ENCODE results near the gene CLEC5A.
"Not testable (repeated sequence)": the region's sequence is repeated elsewhere in the genome, so short reads cannot be mapped to it uniquely, and the experiment has no call there.

Gene CLEC5A

DNA sequence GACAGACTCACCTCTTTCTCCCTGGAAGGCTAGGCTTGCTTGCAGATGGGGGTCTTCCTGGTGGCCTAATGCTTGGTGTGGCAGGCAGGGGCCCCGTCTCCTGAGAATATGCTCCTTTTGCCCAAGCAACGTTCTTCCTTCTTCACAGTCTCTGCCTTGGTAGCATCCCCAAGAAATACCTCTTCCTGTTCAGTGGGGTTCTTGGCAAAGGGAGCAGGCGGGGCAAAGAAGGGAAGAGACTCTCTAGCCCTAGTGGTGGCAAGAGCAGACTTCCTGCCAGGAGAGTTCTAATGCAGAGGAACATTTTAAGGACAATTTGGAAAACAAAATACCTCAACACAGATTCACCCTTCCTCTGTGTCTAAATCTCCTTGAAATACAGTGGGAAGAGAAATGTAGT, at the start of gene CLEC5A:
TSS of gene CLEC5A (minus strand) at position 179 of the 400 bp plus-strand sequence. CDS start 682 bp downstream, outside the sequence.
- DNase-seq = no peak

DNA sequence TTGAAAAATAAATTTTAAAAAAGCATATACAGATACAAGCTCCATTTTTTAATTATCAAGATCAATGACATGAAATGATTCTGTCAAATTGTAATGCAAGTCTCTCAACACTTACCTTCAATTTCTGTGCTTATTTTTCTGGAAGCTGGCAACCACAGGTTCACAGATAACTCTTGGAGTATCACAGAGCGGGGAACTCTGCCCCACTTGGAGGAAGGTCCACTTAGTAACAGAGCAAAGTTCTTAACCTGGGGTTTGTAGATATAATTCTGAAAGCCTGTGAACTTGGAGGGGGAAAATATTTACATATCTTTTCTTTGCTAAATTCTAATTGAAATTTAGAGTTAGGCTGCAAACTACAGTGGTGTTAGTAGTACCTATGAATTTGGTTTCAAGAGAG, 46.6 kb upstream of the CLEC5A start:
- DNase-seq = no peak

- DNase-seq = no peak
Measured at GRCh38 chr7:141992688-141993087, 45.9 kb upstream of the CLEC5A start.

- no peak for DNase-seq
Measured at GRCh38 chr7:141992156-141992555, 45.4 kb upstream of the CLEC5A start.

GRCh38 chr7:141991140-141991539, 44.4 kb upstream of the CLEC5A start:
- DNase-seq = no peak

DNA sequence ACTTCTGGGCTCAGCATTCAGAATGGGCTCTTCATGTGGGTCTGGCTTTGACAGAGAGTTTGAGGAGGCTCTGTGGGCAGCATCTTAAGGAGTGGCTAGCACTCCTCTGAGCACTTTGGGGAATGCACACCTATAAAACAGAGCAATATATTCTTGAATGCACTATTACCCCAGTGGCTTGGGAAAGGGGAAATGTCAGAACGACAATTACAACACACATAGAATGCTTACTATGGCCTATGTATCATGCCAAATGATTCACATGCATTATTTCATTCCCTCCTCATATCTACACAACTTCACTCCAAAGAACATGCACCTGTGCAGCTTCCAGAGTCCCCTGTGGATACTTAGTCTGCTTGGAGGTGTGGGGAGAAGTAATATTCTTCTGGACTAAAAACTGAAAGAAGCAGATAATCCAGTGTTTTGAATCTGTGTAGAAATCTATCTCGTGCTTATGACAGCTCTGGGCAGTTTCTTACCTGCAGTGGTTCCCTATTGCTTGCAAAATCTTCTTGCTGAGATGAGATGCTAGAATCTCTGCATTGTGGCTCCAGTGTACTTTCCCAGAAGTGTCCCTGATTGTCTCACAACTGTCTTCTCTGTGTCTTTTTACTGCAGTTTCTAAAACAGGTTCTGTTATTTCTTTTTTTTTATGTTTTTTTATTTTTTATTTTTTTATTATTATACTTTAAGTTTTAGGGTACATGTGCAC, 43.4 kb upstream of the CLEC5A start:
- DNase-seq = no peak

DNA sequence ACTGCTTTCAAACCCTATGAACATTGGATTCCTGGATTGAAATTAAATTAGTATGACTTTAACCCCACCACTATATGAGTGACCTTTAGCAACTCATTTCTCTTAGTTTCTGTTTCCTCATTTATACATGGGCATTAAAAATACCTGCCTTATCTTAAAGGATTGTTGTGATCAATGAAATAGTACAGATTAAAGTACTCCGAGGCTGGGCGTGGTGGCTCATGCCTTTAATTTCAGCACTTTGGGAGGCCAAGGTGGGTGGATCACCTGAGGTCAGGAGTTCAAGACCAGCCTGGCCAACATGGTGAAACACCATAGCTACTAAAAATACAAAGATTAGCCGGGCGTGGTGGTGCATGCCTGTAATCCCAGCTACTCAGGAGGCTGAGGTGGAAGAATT, 41.0 kb upstream of the CLEC5A start:
- not testable (repeated sequence) for DNase-seq

DNA sequence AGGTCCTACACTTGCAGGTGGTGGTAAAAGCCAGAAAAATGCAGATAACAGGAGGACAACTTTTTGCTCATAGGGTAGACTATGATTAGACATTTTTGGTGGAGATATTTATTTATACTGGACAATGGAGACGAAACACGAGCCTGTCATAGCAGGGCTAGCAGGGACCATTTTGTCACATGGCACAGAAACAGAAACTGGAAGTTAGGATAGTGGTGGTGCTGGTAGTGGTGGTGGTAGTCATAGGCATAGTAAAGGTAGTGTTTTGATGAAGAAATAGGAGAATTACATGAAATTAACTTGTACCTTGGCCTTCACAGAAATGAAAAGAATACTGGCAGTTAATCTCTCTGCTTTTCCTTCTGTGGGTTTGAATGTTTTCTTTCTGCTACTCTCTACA, 40.1 kb upstream of the CLEC5A start:
- no peak for DNase-seq

GRCh38 chr7:141985926-141986325, 39.2 kb upstream of the CLEC5A start:
- not testable (repeated sequence) for DNase-seq

DNA sequence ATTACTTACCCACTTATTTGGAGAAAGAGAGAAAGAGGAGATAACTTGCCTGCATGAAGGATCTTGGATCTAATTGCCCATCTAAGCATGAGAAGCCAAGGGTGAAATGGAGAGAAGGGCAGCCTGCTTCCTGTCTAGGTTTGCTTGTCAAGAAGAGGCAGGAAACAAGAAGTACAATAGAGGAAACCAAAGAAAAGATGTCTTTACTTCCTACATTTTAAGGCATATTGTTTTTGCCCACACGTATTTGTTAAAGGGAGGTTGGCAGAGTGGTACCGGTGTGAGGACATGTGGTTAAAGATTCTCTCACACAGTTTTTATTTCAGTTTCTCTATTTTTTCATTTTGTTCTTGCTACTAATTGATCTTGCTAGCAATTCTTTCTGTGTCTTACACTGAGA, 32.8 kb upstream of the CLEC5A start:
- no peak for DNase-seq

DNA sequence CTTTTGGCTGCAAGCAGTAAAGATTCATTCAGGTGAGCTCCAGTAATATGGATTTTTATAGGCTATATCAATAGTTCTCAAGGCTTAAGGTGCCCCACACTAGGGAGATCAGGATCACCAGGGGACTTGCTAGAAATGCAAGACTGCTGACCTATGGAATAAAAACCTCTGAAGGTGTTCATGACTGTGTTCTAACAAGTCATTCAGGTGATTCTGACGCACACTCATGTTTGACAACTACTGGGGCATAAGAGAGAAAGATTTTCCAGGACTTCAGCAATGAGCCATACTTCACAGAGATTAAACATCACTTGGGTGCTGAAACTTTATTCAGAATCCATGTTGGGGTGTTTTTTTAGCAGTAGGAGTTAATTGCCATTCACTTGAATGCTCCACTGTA, 31.6 kb upstream of the CLEC5A start:
- DNase-seq = no peak

DNA sequence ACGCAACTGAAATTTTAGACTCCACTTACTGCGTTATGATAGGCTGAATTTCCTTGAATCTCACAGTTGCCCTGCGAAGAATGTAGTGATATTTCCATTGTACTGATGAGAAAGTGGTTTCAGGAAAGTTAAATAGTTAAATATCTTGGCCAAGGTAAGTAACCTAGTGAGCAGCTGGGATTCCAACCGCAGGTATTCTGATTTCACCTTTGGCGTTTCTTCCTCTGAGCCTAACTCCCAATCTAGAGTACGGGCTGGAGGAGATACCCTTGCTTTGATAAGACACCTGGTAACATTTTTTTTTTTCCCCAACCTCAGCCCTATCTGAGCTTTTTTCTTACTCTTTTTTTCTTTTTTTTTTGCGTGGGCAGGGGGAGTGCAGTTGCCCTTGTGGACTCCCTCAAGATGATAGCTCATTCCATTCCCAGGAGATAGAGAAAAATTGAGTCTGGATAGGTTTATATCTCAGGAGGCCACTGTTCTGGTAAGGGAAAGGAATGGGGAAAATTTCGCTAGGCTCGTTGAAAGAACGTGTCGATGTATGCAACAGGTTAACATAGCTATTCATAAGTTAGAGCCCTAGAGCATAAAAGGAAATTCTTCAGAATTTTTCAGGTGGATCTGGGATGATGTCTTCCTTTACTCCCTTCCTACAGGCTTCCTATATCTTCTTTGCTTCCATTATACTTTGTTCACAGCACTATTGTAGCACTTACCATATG, 29.9 kb upstream of the CLEC5A start:
- no peak for DNase-seq

GRCh38 chr7:141975806-141976523, 29.2 kb upstream of the CLEC5A start:
- DNase-seq = peak; percentile 67 to 72

DNA sequence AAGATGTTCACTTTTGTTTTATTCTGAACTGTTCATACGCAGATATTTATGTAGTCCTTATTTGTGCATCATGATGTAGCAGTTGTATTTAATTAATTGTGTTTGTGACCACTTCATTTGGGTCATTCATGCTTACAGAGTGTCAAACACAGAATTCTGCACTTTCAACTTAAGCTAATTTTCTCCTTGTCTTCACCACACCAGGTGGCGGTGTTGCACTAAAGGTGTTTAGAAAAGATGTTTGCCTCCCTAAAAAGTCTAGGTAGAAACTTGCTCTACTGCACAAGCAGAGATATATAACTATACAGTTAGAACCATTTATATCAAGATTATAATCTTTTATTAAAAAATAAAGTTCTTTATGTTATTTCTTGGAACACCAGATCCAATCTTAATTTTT, 28.1 kb upstream of the CLEC5A start:
- peak in 1 of 2 experiments; percentile 13 for DNase-seq

DNA sequence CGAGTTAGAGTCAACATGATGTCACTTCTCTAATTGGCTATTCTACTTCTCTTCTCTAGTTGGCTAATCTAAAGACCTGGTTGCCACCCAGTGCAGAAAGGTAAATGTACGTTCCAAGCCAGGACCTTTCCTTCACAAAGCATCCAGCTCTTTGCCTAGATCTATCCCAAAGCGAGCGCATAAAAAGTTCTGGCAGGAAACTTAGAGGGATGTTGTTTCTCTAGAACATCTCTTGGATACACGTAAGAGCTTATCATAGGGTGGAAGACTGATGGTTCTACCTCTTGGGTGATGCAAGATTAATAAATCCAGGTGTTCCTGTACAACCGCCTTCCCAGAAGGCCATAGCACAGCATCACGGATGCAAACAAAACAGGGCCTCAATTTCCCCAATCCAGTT, 26.9 kb upstream of the CLEC5A start, which contains the start of gene TAS2R38:
TSS of gene TAS2R38 (minus strand) at position 101 of the 400 bp plus-strand sequence. CDS start at position 17, 84 bp downstream.
- no peak for DNase-seq

GRCh38 chr7:141960687-141961422, 14.1 kb upstream of the CLEC5A start:
- DNase-seq = no peak

DNA sequence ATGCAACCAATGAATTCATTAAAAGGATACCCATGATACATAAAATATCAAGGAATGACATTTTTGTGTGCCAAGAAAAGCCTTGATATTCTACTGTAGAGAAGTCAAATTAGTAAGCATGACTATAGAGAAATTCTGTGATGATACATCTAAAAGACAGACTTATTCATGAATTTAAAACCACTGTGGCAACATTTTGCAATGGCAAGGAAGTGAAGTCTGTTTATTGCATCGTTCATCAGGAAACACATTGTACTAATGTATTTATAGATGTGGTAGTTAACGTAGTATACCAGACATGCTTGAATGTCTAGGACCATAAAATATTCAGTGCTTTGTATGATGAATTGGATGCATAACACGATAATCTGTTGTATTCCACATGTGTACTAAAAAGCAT, 9.3 kb upstream of the CLEC5A start:
- no peak for DNase-seq

- DNase-seq = no peak
Measured at GRCh38 chr7:141954334-141954733, 7.6 kb upstream of the CLEC5A start.

GRCh38 chr7:141952461-141952860, 5.7 kb upstream of the CLEC5A start:
- DNase-seq = no peak

DNA sequence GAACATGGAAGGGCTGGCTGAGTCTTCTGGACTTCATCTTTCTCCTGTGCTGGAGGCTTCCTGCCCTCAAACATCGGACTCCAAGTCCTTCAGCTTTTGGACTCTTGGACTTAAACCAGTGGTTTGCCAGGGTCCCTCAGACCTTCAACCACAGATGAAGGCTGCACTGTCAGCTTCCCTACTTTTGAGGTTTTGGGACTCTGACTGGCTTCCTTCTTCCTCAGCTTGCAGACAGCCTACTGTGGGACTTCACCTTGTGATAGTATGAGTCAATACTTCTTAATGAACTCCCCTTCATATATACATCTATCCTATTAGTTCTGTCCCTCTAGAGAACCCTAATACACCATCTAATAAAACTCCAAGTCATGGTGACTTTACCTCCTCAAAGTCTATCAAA, 4.0 kb upstream of the CLEC5A start:
- DNase-seq = no peak

DNA sequence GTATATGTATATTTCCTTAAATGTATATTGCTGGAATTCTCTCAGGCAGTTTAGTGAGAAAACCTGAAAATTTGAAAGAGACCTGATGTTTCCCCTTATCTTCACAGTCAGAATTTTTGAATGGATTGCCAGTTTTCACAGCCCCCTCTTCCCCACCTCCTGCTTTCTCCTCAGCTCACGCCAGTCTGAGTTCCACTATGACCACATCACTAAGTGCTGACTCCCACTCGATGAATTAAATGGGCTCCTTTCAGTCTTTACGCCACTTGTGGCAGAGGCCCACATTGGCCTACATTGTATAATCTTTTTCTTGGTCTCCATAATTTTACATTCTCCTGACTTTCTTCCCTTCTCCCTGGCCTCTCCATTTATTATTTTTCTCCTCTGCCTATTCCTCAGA, 3.1 kb upstream of the CLEC5A start:
- DNase-seq = no peak

DNA sequence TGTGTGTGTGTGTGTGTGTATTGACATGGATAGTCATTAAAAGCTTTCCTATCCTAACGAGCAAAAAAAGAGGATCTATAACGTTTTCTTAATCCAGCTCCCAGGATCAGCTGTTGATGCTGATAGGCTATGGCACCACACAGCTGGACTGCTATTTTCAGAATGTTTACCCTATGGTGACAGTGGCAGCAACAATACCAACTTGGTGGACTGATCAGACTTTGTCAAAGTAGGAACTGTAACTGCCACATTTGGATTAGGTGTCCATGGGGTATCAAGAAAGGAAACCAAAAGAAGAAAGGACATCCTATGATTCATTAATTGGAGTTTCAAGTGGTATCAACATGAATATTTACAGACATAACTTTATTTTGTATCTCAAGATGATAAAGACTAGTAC, 2.7 kb upstream of the CLEC5A start:
- no peak for DNase-seq

DNA sequence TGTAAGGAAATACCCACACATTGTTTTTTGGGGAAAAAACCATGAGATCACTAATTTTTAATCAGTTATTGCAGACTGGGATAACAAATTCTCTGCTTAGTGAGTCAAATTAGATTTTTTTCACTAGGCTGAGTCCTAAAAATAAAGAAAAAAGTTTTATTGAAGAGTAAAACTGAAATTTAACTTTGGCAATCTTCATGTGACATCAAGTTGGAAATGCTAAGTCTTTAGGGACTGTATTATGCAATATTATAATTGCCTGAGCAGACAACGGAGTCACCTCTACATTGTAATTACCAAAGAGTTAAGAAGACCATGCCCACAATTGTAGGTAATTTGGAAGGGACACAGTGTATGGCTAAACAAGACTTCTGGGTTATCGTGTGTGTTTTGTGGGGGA, 2.2 kb upstream of the CLEC5A start:
- DNase-seq = no peak

All from SHP77 (cell line).